ENCODE data around the gene POLL.
A peak's percentile ranks its signal among the peaks of the same experiment; 100 is the strongest.

POLL gene

DNA sequence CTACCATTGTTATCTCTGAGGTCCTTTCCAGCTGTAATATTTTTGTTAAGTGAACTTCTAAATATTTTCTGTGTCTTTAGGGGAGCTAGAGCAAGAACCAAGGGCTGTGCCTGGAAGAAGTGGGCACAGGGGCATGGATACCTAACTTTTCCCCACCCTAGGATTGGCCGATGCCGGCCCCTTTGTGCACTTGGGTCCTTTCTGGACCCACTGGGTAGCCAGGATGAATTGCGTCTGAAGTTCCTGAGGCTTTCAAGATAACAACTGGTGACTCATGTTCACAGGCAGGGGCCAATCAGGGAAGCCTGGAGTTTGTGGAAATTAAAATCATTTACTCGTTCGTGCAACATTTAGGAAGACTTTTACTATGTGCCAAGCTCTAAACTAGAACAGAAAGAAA is 822 bp upstream of the POLL start:
- Mint-ChIP-seq H3K4me3 (peak overlapping the region; percentile 92), H3K27me3 (no peaks in the 10 kb centered on the region), H3K36me3 (ENCODE audit: low read depth) (peaks cover 8% of the 10 kb centered on the region), H3K27ac (peak overlapping the region; percentile 70), H3K4me1 (ENCODE audit: low read depth) (peaks cover 16% of the 10 kb centered on the region), H3K9me3 (no peaks in the 10 kb centered on the region)

GRCh38 chr10:101585841-101586240 is 2.2 kb downstream of the POLL start:
- H3K9me3 Mint-ChIP-seq, result no peaks in the 10 kb centered on the region
- H3K4me3 Mint-ChIP-seq, result no peak overlapping the region
- H3K27me3 Mint-ChIP-seq, result no peaks in the 10 kb centered on the region
- no peak overlapping the region for H3K27ac Mint-ChIP-seq
- peaks cover 16% of the 10 kb centered on the region for H3K4me1 Mint-ChIP-seq (ENCODE audit: low read depth)
- peaks cover 12% of the 10 kb centered on the region for H3K36me3 Mint-ChIP-seq (ENCODE audit: low read depth)

GRCh38 chr10:101580486-101581399 is 7.3 kb downstream of the POLL start:
- H3K27me3 Mint-ChIP-seq, result no peaks in the 10 kb centered on the region
- H3K27ac Mint-ChIP-seq, result no peak overlapping the region
- no peak overlapping the region for H3K4me3 Mint-ChIP-seq
- H3K36me3 Mint-ChIP-seq (ENCODE audit: low read depth), result peaks cover 18% of the 10 kb centered on the region
- H3K9me3 Mint-ChIP-seq, result no peaks in the 10 kb centered on the region
- H3K4me1 Mint-ChIP-seq (ENCODE audit: low read depth), result no peaks in the 10 kb centered on the region

GRCh38 chr10:101579516-101579870 is 8.6 kb downstream of the POLL start:
- Mint-ChIP-seq H3K4me3 (no peak overlapping the region), H3K27ac (no peak overlapping the region), H3K36me3 (ENCODE audit: low read depth) (peaks cover 16% of the 10 kb centered on the region), H3K9me3 (no peaks in the 10 kb centered on the region), H3K4me1 (ENCODE audit: low read depth) (no peaks in the 10 kb centered on the region), H3K27me3 (no peaks in the 10 kb centered on the region)

- Mint-ChIP-seq H3K4me1 (ENCODE audit: low read depth) (no peaks in the 10 kb centered on the region), H3K27me3 (no peaks in the 10 kb centered on the region), H3K36me3 (ENCODE audit: low read depth) (peaks cover 11% of the 10 kb centered on the region), H3K27ac (no peak overlapping the region), H3K4me3 (no peak overlapping the region), H3K9me3 (no peaks in the 10 kb centered on the region)
These were observed 9.1 kb downstream of the POLL start for GRCh38 chr10:101578803-101579515.

DNA sequence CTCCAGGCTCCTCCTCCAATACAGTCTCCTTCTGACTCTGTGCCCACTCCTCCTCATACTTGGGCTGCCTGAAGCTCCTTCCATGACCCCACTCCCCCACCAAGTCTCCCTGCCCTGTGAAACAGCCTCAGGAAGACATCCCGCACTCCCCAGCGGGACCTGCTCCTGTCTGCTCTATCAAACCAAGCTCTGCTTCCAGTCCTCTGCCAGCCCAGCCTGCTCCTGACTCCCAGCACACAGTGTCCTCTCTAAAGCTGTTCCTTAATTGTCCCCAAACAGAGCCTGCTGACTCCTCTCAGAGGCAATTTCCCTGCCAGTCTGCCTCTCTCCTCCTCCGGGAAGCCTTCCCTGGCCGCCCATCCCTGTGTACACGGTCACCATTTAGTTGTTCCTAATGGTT is 9.9 kb downstream of the POLL start:
- Mint-ChIP-seq H3K9me3 (no peaks in the 10 kb centered on the region), H3K4me1 (ENCODE audit: low read depth) (no peaks in the 10 kb centered on the region), H3K27me3 (no peaks in the 10 kb centered on the region), H3K36me3 (ENCODE audit: low read depth) (peaks cover 6% of the 10 kb centered on the region), H3K27ac (no peak overlapping the region), H3K4me3 (no peak overlapping the region)

DNA sequence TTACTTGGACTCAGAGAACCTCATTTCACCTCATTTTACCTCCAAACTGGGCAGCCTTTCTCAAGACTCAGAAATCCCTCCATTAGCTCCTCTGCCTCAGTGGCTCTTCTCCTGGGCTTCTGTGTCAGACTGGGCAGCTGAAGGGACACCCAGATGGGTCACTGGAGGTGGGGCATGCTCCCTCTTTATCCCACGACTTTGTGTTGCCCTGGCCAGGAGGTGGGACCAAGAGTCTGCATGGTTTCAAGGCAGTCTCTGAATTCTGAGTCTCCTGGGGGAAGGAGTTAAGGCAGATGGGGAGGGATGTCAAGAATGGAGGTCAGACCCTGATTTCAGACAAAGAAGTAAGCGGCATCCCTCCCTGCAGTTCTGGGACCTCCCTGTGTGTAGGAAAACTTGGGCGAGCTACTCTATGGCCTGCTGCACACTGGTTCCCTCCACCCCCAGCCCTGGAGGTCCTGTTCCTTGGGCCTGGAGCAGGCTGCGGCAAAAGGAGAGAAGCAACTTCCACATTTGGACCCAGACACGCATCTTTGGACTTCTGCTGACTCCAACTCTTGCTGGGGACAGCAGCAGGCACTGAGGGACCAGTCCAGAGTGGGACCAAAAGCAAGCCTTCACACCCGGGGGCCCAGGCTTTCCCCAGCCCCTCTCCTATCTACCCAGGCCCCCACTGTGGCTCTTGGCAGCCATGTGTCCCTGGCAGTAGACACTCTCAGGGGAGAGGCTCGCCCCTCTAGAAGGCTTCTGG is 10.8 kb downstream of the POLL start:
- no peak overlapping the region for H3K27ac Mint-ChIP-seq
- no peaks in the 10 kb centered on the region for H3K4me1 Mint-ChIP-seq (ENCODE audit: low read depth)
- H3K36me3 Mint-ChIP-seq (ENCODE audit: low read depth), result peaks cover 6% of the 10 kb centered on the region
- H3K9me3 Mint-ChIP-seq, result no peaks in the 10 kb centered on the region
- no peaks in the 10 kb centered on the region for H3K27me3 Mint-ChIP-seq
- H3K4me3 Mint-ChIP-seq, result no peak overlapping the region

DNA sequence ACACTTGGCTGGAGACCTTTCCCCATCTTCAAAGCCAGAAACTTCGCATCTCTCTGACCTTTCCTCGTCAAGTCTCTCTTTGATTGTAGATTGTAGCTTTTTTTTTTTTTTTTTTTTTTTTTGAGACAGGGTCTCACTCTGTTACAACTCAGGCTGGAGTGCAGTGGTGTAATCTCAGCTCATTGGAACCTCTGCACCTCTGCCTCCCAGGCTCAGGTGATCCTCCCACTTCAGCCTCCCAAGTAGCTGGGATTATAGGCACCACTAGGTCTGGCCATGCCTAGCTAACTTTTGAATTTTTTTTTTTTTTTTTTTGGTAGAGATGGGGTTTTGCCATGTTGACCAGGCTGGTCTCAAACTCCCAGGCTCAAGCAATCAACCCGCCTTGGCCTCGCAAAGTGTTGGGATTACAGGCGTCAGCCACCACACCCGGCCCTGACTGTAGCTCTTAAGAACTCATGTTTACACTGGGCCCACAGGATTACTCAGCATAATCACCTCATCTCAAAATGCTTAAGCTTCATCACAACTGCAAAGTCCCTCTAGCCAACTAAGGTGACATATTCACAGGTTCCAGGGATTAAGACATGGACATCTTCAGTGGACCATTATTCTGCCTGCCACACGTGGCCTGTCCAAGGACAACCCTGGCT is 11.7 kb downstream of the POLL start:
- peaks cover 6% of the 10 kb centered on the region for H3K36me3 Mint-ChIP-seq (ENCODE audit: low read depth)
- H3K4me3 Mint-ChIP-seq, result no peak overlapping the region
- H3K9me3 Mint-ChIP-seq, result no peaks in the 10 kb centered on the region
- H3K27me3 Mint-ChIP-seq, result no peaks in the 10 kb centered on the region
- no peak overlapping the region for H3K27ac Mint-ChIP-seq
- no peaks in the 10 kb centered on the region for H3K4me1 Mint-ChIP-seq (ENCODE audit: low read depth)

- Mint-ChIP-seq H3K9me3 (no peaks in the 10 kb centered on the region), H3K27ac (no peak overlapping the region), H3K36me3 (ENCODE audit: low read depth) (peaks cover 6% of the 10 kb centered on the region), H3K27me3 (no peaks in the 10 kb centered on the region), H3K4me3 (no peak overlapping the region), H3K4me1 (ENCODE audit: low read depth) (peaks cover under 1% of the 10 kb centered on the region)
These were observed 12.4 kb downstream of the POLL start for GRCh38 chr10:101575580-101576210.

- Mint-ChIP-seq H3K4me3 (no peak overlapping the region), H3K9me3 (no peaks in the 10 kb centered on the region), H3K27me3 (no peaks in the 10 kb centered on the region), H3K27ac (no peak overlapping the region), H3K4me1 (ENCODE audit: low read depth) (peaks cover 3% of the 10 kb centered on the region), H3K36me3 (ENCODE audit: low read depth) (peaks cover 6% of the 10 kb centered on the region)
These were observed 13.0 kb downstream of the POLL start for GRCh38 chr10:101575091-101575490.

- no peak overlapping the region for H3K4me3 Mint-ChIP-seq
- peaks cover 7% of the 10 kb centered on the region for H3K4me1 Mint-ChIP-seq (ENCODE audit: low read depth)
- H3K36me3 Mint-ChIP-seq (ENCODE audit: low read depth), result peaks cover 6% of the 10 kb centered on the region
- H3K27me3 Mint-ChIP-seq, result peaks cover 8% of the 10 kb centered on the region
- no peak overlapping the region for H3K27ac Mint-ChIP-seq
- H3K9me3 Mint-ChIP-seq, result no peaks in the 10 kb centered on the region
These were observed 13.9 kb downstream of the POLL start for GRCh38 chr10:101573885-101574753.

- peaks cover 22% of the 10 kb centered on the region for H3K27me3 Mint-ChIP-seq
- no peaks in the 10 kb centered on the region for H3K9me3 Mint-ChIP-seq
- H3K4me3 Mint-ChIP-seq, result no peak overlapping the region
- H3K4me1 Mint-ChIP-seq (ENCODE audit: low read depth), result peaks cover 7% of the 10 kb centered on the region
- H3K27ac Mint-ChIP-seq, result no peak overlapping the region
- no peaks in the 10 kb centered on the region for H3K36me3 Mint-ChIP-seq (ENCODE audit: low read depth)
These were observed 15.3 kb downstream of the POLL start for GRCh38 chr10:101572785-101573184.

DNA sequence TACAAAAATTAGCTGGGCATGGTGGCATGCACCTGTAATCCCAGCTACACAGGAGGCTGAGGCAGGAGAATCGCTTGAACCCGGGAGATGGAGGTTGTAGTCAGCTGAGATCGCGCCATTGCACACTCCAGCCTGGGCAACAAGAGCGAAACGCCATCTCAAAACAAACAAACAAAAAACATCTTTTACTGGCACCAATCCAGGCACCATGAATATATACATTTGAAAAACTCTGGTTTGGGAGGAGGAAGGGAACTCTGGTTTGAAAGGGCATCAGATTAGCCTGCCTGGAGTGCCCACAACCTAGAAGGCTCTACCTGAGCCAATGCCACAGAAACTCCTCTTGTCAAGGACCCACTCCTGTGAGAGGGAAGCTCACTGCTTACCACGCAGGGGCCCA is 15.9 kb downstream of the POLL start:
- no peaks in the 10 kb centered on the region for H3K36me3 Mint-ChIP-seq (ENCODE audit: low read depth)
- no peak overlapping the region for H3K27ac Mint-ChIP-seq
- H3K4me1 Mint-ChIP-seq (ENCODE audit: low read depth), result peaks cover 10% of the 10 kb centered on the region
- no peak overlapping the region for H3K4me3 Mint-ChIP-seq
- no peaks in the 10 kb centered on the region for H3K9me3 Mint-ChIP-seq
- H3K27me3 Mint-ChIP-seq, result peaks cover 28% of the 10 kb centered on the region
